Measurements from ENCODE around the gene PRRG4.

DNA sequence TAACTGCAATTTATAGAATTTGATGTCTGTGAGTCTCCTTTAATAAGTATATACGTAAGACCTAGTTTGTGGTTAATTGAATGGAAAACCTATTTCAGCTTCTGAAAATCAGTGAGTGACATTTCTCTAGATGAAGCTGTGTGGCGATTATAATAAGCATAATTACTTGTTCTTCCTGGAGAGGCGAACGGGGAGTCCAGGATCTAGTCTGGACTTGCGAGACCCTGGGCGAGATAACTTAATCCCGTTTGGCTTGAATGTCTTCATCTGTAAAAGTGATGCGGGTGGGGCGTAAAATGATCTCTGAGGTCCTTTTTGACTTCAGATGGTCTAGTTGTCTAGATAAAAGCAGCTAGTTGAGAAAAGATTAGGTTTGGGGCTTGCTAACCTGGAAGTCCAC, 1.1 kb downstream of the PRRG4 start:
- TF ChIP-seq, protein P1, sequence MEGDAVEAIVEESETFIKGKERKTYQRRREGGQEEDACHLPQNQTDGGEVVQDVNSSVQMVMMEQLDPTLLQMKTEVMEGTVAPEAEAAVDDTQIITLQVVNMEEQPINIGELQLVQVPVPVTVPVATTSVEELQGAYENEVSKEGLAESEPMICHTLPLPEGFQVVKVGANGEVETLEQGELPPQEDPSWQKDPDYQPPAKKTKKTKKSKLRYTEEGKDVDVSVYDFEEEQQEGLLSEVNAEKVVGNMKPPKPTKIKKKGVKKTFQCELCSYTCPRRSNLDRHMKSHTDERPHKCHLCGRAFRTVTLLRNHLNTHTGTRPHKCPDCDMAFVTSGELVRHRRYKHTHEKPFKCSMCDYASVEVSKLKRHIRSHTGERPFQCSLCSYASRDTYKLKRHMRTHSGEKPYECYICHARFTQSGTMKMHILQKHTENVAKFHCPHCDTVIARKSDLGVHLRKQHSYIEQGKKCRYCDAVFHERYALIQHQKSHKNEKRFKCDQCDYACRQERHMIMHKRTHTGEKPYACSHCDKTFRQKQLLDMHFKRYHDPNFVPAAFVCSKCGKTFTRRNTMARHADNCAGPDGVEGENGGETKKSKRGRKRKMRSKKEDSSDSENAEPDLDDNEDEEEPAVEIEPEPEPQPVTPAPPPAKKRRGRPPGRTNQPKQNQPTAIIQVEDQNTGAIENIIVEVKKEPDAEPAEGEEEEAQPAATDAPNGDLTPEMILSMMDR (IDR thresholded peaks at IDR 0.05), result no peak
- TF ChIP-seq POLR2A (IDR thresholded peaks at IDR 0.05), result no peak

Data from heart left ventricle (tissue), 13 donors.